Rectal smooth muscle tissue (tissue), 1 donor: Measurements from ENCODE around the gene FGFRL1.

Experiments
- H3K27ac ChIP-seq: one replicate; pipeline ENCODE4 v1.7.0; 2013; ENCODE audit warnings: low read depth, low read length, inconsistent platforms
- H3K27me3 ChIP-seq: one replicate; pipeline ENCODE4 v1.7.0; 2013; ENCODE audit warnings: low read length; ENCODE audit not compliant: control insufficient read depth, insufficient read depth
- H3K36me3 ChIP-seq: one replicate; pipeline ENCODE4 v1.7.0; 2013; ENCODE audit warnings: low read length; ENCODE audit not compliant: control insufficient read depth, insufficient read depth
- H3K4me1 ChIP-seq: one replicate; pipeline ENCODE4 v1.7.0; 2013; ENCODE audit warnings: low read length; ENCODE audit not compliant: control insufficient read depth, insufficient read depth
- H3K4me3 ChIP-seq: one replicate; pipeline ENCODE4 v1.7.0; 2013; ENCODE audit warnings: low read length
- H3K9ac ChIP-seq: one replicate; pipeline ENCODE4 v1.7.0; 2013; ENCODE audit warnings: low read length

Gene FGFRL1, protein sequence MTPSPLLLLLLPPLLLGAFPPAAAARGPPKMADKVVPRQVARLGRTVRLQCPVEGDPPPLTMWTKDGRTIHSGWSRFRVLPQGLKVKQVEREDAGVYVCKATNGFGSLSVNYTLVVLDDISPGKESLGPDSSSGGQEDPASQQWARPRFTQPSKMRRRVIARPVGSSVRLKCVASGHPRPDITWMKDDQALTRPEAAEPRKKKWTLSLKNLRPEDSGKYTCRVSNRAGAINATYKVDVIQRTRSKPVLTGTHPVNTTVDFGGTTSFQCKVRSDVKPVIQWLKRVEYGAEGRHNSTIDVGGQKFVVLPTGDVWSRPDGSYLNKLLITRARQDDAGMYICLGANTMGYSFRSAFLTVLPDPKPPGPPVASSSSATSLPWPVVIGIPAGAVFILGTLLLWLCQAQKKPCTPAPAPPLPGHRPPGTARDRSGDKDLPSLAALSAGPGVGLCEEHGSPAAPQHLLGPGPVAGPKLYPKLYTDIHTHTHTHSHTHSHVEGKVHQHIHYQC

DNA sequence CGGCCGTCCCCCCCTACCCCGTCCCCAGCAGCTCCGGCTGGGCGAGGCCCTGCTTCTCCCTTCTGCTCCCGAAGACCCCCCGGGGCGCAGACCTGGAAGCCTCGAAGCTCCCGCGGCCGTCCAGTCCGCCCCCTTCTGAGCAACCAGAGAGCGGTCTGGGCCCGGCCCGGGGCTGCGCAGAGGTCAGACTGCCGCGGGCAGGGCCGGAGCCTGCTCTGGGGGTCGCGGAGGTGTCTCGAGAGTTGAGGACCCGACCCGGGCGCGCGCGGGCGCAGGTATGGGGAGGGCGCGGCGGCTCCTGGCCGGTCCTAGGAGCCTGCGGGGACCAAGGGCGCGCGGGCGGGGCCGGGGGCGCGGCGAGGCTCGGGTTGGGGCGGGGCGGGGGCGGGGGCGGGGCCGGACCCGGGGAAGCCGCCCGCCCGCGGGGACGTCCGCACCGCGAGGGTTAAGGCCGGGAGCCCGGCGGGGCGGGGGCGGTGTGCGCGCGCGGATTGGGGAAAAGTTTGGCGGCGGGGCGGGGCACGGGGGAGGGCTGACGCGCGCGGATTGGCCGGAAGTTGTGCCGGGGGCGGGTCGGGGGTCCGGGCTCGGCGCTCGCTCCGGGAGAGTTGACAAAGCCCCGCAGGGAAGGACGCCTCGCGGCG, at the start of gene FGFRL1:
FGFRL1 (plus strand) TSS at position 605 of the 644 bp plus-strand sequence. CDS start 860 bp downstream, outside the sequence.
- Histone ChIP-seq H3K36me3 (no peaks in the 10 kb centered on the region), H3K27ac (no peak within 1 kb of the TSS), H3K27me3 (peaks cover 11% of the 10 kb centered on the region), H3K4me3 (peak within 1 kb of the TSS; percentile 71), H3K9ac (no peak within 1 kb of the TSS), H3K4me1 (peaks cover 6% of the 10 kb centered on the region)

DNA sequence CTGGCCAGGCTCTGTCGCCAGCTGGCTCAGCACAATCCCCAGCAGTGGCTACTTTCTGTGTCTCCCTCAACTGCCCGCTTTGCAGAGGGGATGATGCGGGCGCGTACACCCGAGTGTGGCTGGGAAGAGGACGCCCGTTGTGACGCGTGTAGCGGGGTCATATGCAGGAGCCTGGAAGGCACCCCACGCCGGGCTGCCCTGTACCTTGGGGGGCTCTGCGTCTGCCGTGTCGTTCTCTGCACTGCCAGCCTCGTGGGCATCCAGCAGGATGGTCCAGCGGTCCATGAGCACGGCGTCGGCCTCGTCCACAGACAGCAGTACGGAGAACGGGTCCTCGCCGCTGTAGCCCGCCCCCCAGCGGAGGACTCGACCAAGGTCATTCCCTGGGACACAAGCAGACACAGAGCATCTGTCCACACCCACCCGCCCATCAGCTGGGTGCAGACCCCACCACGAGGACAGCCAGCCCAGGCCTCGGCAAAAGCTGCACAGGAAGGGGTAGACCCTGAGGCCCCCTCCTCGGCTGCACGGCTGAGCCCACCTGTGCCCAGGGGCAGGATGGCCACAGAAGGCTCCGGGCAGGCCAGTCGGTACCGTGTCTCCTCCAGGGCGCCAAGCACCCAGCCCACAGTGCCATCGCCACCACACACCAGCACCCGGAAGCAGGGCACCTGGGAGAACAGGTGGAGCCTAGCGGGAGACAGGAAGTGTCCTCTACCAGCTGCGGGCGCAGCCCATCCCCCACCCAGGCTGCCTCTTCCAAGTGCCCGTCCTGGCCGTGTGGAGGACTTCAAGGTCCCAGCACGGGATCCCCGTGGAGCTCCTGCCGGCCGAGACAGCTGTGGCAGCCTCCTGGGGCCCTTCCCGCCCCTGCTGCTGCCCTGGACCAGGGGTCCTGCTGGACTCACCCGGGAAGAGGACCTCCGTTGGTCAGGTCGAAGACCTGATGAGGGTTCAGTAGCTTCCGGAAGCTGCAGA, 48.9 kb upstream of the FGFRL1 start:
- Histone ChIP-seq H3K4me3 (peak overlapping the region; percentile 27), H3K4me1 (no peaks in the 10 kb centered on the region), H3K27me3 (no peaks in the 10 kb centered on the region), H3K36me3 (peaks cover 17% of the 10 kb centered on the region), H3K27ac (no peak overlapping the region), H3K9ac (no peak overlapping the region)

DNA sequence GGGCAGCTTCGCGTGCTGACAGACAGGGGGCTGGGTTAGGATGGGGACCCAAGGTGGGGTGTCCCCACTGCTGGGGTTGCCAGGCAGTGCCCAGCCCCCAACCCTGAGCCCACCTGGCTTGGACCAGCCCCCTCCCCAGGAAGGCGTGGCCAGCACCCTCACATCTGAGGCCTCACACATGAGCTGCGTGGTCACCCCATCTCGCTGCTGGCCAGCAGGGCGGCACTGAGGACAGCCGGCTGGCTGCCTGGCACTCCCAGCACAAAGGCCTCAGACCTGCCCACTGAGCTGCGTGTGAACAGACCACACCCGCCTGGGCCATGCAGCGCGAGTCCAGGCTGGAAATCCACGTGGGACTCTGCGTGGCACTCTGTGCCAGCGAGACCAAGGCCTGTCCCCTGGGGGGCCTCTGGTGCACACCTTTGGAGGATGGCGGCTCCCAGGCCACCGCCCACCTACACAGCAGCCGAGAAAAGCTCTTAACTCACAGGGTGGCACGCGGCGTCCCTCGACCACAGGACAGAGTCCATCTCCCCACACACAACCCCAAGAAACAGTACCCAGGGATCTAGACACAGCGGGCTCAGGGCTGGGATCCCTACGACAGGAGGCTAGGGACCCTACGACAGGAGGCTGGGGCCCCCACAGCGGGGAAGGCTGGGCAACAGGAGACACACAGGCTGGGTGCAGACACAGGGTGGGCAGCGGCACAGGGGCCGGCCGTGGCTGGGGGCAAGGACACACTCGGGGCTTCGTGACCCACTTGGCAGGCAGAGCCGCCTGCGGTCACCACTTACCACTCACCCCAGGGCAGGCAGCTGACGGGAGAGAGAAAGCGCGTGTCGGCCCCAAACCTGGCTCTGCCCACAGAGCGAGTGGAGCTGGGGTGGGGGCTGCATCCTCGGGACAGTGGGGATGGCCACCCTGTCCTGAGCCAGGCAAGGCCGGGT, 47.9 kb upstream of the FGFRL1 start:
- Histone ChIP-seq H3K27ac (no peak overlapping the region), H3K27me3 (no peaks in the 10 kb centered on the region), H3K4me1 (no peaks in the 10 kb centered on the region), H3K9ac (no peak overlapping the region), H3K36me3 (peaks cover 15% of the 10 kb centered on the region), H3K4me3 (no peak overlapping the region)

- Histone ChIP-seq H3K27ac (no peak overlapping the region), H3K36me3 (peaks cover 10% of the 10 kb centered on the region)
These were observed 46.9 kb upstream of the FGFRL1 start for GRCh38 chr4:964346-965025.

DNA sequence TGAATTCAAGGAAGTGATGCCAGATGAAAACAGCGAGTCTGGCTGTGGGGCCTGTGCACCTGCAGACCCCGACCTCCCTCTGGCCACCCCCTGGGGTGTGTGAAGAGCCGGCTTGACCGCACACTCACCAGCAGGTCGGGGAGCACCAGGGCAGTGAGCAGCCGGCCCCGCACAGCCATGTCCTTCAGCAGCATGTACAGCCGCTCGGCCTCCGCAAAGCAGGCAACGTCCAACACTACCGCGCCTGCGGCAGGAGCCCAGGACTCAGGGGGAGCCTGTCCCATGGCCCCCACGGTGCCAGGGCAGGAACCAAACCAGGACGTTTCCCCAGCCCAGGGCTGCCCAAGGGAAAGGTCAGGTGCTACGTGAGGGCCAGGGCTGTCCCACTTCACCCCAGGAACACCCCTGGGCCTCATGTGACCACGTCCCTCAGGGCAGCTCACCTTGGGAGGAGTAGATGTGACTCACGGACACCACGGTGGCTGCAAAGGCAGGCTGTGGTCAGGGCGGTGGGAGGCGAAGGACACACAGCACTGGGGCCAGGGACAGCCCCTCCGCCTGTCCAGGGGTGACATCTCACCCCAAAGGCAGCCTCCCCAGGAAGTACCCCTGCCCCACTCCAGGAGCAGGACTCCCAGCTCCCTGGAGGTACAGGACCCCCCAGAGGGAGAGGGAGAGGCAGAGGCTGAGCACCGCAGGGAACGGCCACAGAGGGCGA, 46.2 kb upstream of the FGFRL1 start:
- no peaks in the 10 kb centered on the region for H3K4me1 ChIP-seq
- H3K27me3 ChIP-seq = no peaks in the 10 kb centered on the region
- no peak overlapping the region for H3K27ac ChIP-seq
- no peak overlapping the region for H3K9ac ChIP-seq
- peaks cover 10% of the 10 kb centered on the region for H3K36me3 ChIP-seq
- no peak overlapping the region for H3K4me3 ChIP-seq

More at GRCh38 chr4:964346-965025, 46.9 kb upstream of the FGFRL1 start:
- Histone ChIP-seq H3K9ac (no peak overlapping the region), H3K27me3 (no peaks in the 10 kb centered on the region), H3K4me1 (no peaks in the 10 kb centered on the region), H3K4me3 (no peak overlapping the region)

DNA sequence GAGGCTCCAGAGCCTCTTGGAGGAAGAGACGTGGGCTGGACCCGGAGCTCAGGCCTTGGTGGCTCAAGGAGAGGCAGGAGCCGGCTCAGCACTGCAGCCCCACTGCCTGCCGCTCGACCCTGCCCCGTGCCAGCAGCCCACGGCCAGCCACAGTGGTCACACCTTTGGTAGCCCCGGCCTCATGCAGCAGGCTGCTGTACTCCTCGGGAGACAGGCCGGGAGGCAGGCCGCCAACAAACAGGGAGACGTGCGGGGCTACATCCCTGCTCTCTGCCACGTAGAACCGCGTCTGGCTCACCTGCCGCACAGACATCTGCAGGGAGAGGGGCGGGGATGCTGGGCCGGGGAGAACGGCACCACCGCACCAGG, 45.7 kb upstream of the FGFRL1 start:
- Histone ChIP-seq H3K27me3 (no peaks in the 10 kb centered on the region), H3K27ac (no peak overlapping the region), H3K9ac (no peak overlapping the region), H3K36me3 (peaks cover 10% of the 10 kb centered on the region), H3K4me3 (no peak overlapping the region), H3K4me1 (no peaks in the 10 kb centered on the region)

- Histone ChIP-seq H3K4me1 (no peaks in the 10 kb centered on the region), H3K4me3 (no peak overlapping the region), H3K36me3 (peaks cover 10% of the 10 kb centered on the region), H3K9ac (no peak overlapping the region), H3K27ac (no peak overlapping the region), H3K27me3 (no peaks in the 10 kb centered on the region)
These were observed 44.9 kb upstream of the FGFRL1 start for GRCh38 chr4:966266-967112.

DNA sequence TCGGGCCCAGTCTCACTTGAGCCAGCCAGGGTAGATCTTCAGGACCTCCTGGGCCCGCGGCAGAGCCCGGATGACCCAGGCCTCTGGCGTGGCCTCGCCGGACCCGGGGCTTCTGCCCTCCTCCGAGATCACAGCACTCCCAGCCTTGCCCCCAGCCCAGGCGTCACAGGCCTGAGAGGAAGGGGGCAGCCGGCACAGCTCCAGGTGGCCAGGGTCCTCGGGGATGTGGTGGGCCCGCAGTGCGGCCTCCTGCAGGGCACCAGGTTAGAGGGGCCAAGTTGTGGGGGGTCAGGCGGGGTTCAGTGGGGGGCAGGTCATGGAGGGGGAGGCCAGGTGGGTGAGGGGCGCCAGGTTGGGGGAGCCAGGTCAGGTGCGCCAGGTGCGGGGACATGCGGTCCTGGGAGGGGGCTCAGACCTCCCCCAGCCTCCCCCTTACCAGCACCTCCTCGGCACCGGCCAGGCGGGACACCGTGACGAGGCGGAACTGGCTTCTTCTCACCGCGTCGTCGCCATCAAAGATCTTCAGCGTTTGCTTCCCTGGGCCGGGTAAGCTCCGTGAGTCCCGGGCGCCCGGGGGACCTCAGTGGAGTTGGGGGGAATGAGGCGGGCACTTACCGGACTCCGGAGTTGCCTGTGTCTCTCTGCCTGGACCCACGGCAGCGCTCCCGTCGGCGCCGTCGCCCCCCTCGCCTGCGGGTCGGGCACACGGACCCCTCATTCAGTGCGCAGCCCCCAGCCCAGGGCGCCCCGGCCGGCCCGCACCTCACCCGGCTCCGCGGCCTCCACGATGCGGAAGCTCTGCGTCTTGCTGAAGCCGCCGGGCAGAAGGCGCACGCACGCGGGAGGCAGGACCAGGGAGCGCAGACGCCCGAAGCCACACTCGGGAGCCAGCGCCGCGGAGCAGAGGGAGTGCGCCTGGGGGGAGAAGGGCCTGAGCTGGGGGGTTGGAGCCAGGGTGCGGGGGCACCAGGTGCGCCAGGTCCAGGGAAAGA, 44.0 kb upstream of the FGFRL1 start:
- no peak overlapping the region for H3K4me3 ChIP-seq
- no peaks in the 10 kb centered on the region for H3K27me3 ChIP-seq
- no peak overlapping the region for H3K9ac ChIP-seq
- peaks cover 2% of the 10 kb centered on the region for H3K36me3 ChIP-seq
- peaks cover 7% of the 10 kb centered on the region for H3K4me1 ChIP-seq
- no peak overlapping the region for H3K27ac ChIP-seq

GRCh38 chr4:968221-968620, 43.2 kb upstream of the FGFRL1 start:
- Histone ChIP-seq H3K4me1 (peaks cover 11% of the 10 kb centered on the region), H3K4me3 (no peak overlapping the region), H3K27ac (no peak overlapping the region), H3K36me3 (peaks cover 2% of the 10 kb centered on the region), H3K9ac (no peak overlapping the region), H3K27me3 (no peaks in the 10 kb centered on the region)
